Neural crest cell (in vitro differentiated cells): ENCODE data around the gene NDUFB11. TPM values are rescaled to one million over a fixed set of nuclear protein-coding genes. Genes with fewer than 3 reads are reported as not detected.

Experiments
- DNase-seq: peaks from one replicate; pipeline ENCODE4 v3.0.0; 2021; ENCODE audit warnings: low read depth, mixed read lengths, low spot score
- H3K27ac Mint-ChIP-seq: one replicate; pipeline ENCODE4 v1.8.0; 2021; ENCODE audit warnings: mild to moderate bottlenecking, mixed read lengths; ENCODE audit not compliant: unreplicated experiment
- H3K27me3 Mint-ChIP-seq: 2 replicates; pipeline ENCODE4 v1.8.0; 2021; ENCODE audit warnings: low read depth, mild to moderate bottlenecking, mixed read lengths
- H3K36me3 Mint-ChIP-seq: 2 replicates; pipeline ENCODE4 v1.8.0; 2021; ENCODE audit warnings: low read depth, mild to moderate bottlenecking, mixed read lengths
- H3K4me1 Mint-ChIP-seq: 2 replicates; pipeline ENCODE4 v1.8.0; 2021; ENCODE audit warnings: mixed read lengths
- H3K4me3 Mint-ChIP-seq: one replicate; pipeline ENCODE4 v1.8.0; 2021; ENCODE audit warnings: mild to moderate bottlenecking, mixed read lengths
- H3K9me3 Mint-ChIP-seq: 2 replicates; pipeline ENCODE4 v1.8.0; 2021; ENCODE audit warnings: mixed read lengths
- total RNA-seq: library from RNA; stranded (reverse); gene quantifications from 2 replicates; pipeline ENCODE4 v1.2.1, GENCODE V29; 2021
- TF ChIP-seq, protein P1 (sequence below): fragments of 200-600 bp; sonication (generic); conservative IDR thresholded peaks from 2 replicates; pipeline ENCODE4 v1.5.0; 2021; ENCODE audit warnings: antibody characterized with exemption, mild to moderate bottlenecking

Gene NDUFB11
- total RNA-seq, 1 donor from 2014 or later, result 115 TPM

DNA sequence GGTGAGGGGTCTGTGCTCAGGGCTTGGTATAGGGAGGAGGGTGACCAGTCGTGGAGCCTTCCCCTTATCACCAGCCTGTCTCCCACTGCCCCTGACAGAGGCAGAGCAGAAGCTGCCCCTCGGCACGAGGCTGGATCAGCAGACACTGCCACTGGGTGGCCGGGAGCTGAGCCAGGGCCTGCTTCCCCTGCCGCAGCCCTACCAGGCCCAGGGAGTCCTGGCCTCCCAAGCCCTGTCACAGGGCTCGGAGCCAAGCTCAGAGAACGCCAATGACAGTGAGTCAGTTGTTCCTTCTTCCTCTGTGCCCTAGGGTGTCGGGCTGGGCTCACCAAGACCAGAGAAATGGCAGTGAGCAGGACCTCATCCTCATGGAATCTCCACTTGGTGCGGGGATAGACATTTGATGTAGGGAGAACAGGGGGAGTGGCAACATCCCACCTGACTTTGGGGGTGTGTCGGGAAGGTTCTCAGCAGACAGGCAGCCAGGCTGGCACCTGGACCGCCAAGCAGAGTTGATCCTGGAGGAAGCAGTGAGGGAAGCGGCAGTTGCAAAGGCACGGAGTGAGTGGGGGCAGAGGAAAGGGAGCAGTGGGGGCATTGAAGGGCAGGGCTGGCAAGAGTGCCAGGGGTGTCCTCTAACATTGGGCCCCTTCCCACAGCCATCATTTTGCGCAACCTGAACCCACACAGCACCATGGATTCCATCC lies 34.9 kb upstream of the NDUFB11 start:
- Mint-ChIP-seq H3K4me3 (peak overlapping the region; percentile 41), H3K27ac (no peak overlapping the region), H3K9me3 (no peaks in the 10 kb centered on the region), H3K36me3 (peaks cover 17% of the 10 kb centered on the region), H3K4me1 (no peaks in the 10 kb centered on the region), H3K27me3 (no peaks in the 10 kb centered on the region)
- no peak for DNase-seq
- TF ChIP-seq, protein P1, sequence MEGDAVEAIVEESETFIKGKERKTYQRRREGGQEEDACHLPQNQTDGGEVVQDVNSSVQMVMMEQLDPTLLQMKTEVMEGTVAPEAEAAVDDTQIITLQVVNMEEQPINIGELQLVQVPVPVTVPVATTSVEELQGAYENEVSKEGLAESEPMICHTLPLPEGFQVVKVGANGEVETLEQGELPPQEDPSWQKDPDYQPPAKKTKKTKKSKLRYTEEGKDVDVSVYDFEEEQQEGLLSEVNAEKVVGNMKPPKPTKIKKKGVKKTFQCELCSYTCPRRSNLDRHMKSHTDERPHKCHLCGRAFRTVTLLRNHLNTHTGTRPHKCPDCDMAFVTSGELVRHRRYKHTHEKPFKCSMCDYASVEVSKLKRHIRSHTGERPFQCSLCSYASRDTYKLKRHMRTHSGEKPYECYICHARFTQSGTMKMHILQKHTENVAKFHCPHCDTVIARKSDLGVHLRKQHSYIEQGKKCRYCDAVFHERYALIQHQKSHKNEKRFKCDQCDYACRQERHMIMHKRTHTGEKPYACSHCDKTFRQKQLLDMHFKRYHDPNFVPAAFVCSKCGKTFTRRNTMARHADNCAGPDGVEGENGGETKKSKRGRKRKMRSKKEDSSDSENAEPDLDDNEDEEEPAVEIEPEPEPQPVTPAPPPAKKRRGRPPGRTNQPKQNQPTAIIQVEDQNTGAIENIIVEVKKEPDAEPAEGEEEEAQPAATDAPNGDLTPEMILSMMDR, result no peak

DNA sequence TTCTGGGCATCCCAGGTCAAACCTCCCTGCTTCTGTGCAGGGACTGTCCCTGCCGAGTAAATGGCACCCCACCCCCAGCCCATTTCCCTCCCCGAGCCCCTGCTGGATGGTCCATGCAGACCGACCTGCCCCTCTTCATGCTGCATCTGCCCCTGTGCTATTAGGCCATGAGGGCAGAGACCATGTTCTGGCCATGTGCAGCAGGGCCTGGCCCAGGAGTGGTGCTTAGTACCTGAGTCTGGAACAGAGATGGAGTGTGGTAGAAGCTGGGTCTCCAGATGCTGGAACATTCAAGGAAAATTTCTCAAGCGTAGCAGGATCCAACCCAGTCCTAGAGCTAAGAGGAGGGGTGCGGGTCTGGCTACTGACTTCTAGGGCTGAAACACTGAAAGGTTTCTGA lies 33.8 kb upstream of the NDUFB11 start:
- no peaks in the 10 kb centered on the region for H3K9me3 Mint-ChIP-seq
- no peak for DNase-seq
- no peaks in the 10 kb centered on the region for H3K4me1 Mint-ChIP-seq

GRCh38 chrX:47177079-47177478 lies 32.6 kb upstream of the NDUFB11 start:
- H3K27ac Mint-ChIP-seq, result no peak overlapping the region
- H3K4me3 Mint-ChIP-seq, result no peak overlapping the region
- H3K9me3 Mint-ChIP-seq, result no peaks in the 10 kb centered on the region
- TF ChIP-seq, protein P1, result no peak
- peaks cover 13% of the 10 kb centered on the region for H3K36me3 Mint-ChIP-seq
- H3K4me1 Mint-ChIP-seq, result no peaks in the 10 kb centered on the region
- no peak for DNase-seq
- H3K27me3 Mint-ChIP-seq, result no peaks in the 10 kb centered on the region

More for the DNA sequence above, 33.8 kb upstream of the NDUFB11 start:
- TF ChIP-seq, protein P1, result no peak
- Mint-ChIP-seq H3K27ac (no peak overlapping the region), H3K27me3 (no peaks in the 10 kb centered on the region), H3K4me3 (no peak overlapping the region), H3K36me3 (peaks cover 17% of the 10 kb centered on the region)

- H3K4me3 Mint-ChIP-seq, result no peak overlapping the region
- DNase-seq, result no peak
- H3K4me1 Mint-ChIP-seq, result no peaks in the 10 kb centered on the region
- H3K27me3 Mint-ChIP-seq, result no peaks in the 10 kb centered on the region
- H3K36me3 Mint-ChIP-seq, result peaks cover 13% of the 10 kb centered on the region
- TF ChIP-seq, protein P1, result no peak
- H3K27ac Mint-ChIP-seq, result no peak overlapping the region
- no peaks in the 10 kb centered on the region for H3K9me3 Mint-ChIP-seq
These were observed 31.7 kb upstream of the NDUFB11 start for GRCh38 chrX:47176101-47176740.

DNA sequence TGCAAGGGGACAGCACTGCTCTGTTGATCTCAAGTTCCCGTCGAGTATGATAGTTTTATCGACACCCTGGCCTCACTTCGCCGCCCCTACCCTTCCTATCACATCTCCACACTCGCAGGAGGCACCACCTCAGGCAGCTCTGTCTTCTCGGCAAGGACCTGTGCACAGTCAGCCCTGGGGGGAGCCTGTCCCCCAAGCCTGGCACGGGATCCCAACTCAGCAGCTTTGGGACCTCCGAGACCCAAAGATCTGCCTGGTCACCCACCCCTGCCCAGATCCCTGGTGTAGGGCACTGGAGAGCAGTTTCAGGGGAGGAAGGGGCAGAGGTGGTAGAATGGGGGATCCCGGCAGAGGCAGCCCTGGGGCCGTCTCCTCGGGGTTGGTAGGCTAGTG lies 31.1 kb upstream of the NDUFB11 start:
- Mint-ChIP-seq H3K36me3 (peaks cover 13% of the 10 kb centered on the region), H3K4me3 (no peak overlapping the region), H3K27me3 (no peaks in the 10 kb centered on the region), H3K9me3 (no peaks in the 10 kb centered on the region), H3K4me1 (no peaks in the 10 kb centered on the region), H3K27ac (no peak overlapping the region)
- DNase-seq, result no peak
- TF ChIP-seq, protein P1, result no peak
